Measurements from ENCODE around the gene TUBD1. TPM values are rescaled to one million over a fixed set of nuclear protein-coding genes. Genes with fewer than 3 reads are reported as not detected.
A peak's percentile ranks its signal among the peaks of the same experiment; 100 is the strongest.
"Not testable (repeated sequence)": the region's sequence is repeated elsewhere in the genome, so short reads cannot be mapped to it uniquely, and the experiment has no call there.

The TUBD1 gene
- total and polyA plus RNA-seq, 2 donors (not counting 1 experiment from before 2014, with no cell fraction given), result 5.7 to 20.0 TPM

- H3K4me1 ChIP-seq (ENCODE audit: control insufficient read depth in 2 of 2, insufficient read depth in 2 of 2, low read length in 2 of 2), result peaks cover 26 to 36% of the 10 kb centered on the region in 2 donors
- H3K79me2 ChIP-seq (ENCODE audit: control insufficient read depth, insufficient read depth, low read length), result no peaks in the 10 kb centered on the region
- no peaks in the 10 kb centered on the region for H3K36me3 ChIP-seq (replicated peaks in 1 of 2; ENCODE audit: control extremely low read depth in 1 of 2, control insufficient read depth in 1 of 2, extremely low read depth in 1 of 2, insufficient read depth in 2 of 2, low read length in 1 of 2)
- no peaks in the 10 kb centered on the region for H3K9me3 ChIP-seq (ENCODE audit: control extremely low read depth in 1 of 3, control insufficient read depth in 2 of 3, insufficient read depth in 1 of 3, low read length in 2 of 3)
- TF ChIP-seq CTCF (IDR thresholded peaks at IDR 0.05) (no peak), EZH2 (IDR thresholded peaks at IDR 0.05; ENCODE audit: borderline replicate concordance, insufficient read depth, low read depth, low read length, poor library complexity, severe bottlenecking) (no peak)
- H4K20me1 ChIP-seq (ENCODE audit: control insufficient read depth, insufficient read depth, low read length, poor library complexity, severe bottlenecking), result no peaks in the 10 kb centered on the region
- no peak overlapping the region for H2AFZ ChIP-seq (ENCODE audit: insufficient read depth, low read depth, low read length, poor library complexity, severe bottlenecking)
- 94% methylated on average over 8 of the region's 14 CpGs for WGBS (ENCODE audit: insufficient coverage)
- no peaks in the 10 kb centered on the region for H3K27me3 ChIP-seq (replicated peaks in 1 of 4; ENCODE audit: control extremely low read depth in 1 of 4, control insufficient read depth in 3 of 4, insufficient read depth in 4 of 4, low read length in 3 of 4)
- Mint-ChIP-seq H3K27me3 (no peaks in the 10 kb centered on the region), H3K9me3 (ENCODE audit: insufficient read depth) (no peaks in the 10 kb centered on the region), H3K27ac (peak overlapping the region; percentile 11), H3K4me1 (peaks cover 32% of the 10 kb centered on the region), H3K4me3 (no peak overlapping the region)
- H3K9ac ChIP-seq (ENCODE audit: low read length), result no peak overlapping the region
- POLR2A ChIA-PET, result no interaction called here
- ATAC-seq (ENCODE audit: low read depth), result no peak
- intact Hi-C loops (cut with micrococcal nuclease), result loop anchor here (2.0 kb wide), 1 partner anchor 41 kb away; the partner anchor contains the start of genes RPS6KB1 and TUBD1
- CTCF ChIA-PET, result interaction anchor here (1.3 to 4.0 kb wide), 2 partner anchors 10 to 13 kb away, joined by 3 to 22 read pairs; no protein-coding TSS in a partner anchor
- no peak overlapping the region for H3K27ac ChIP-seq (ENCODE audit: low read length in 2 of 2)
- H3K4me3 ChIP-seq (ENCODE audit: control extremely low read depth in 1 of 5, extremely low read depth in 1 of 5, insufficient read depth in 1 of 5, low read depth in 2 of 5, low read length in 4 of 5), result no peak overlapping the region
- H3K4me2 ChIP-seq (replicated peaks; ENCODE audit: low read depth, low read length, poor library complexity, severe bottlenecking), result no peak overlapping the region
- DNase-seq, result no peak
Measured at GRCh38 chr17:59851439-59852375, 41.0 kb downstream of the TUBD1 start.

GRCh38 chr17:59850311-59850710, 42.4 kb downstream of the TUBD1 start:
- H3K36me3 ChIP-seq (replicated peaks in 1 of 2; ENCODE audit: control extremely low read depth in 1 of 2, control insufficient read depth in 1 of 2, extremely low read depth in 1 of 2, insufficient read depth in 2 of 2, low read length in 1 of 2); H3K9me3 Mint-ChIP-seq (ENCODE audit: insufficient read depth); H3K79me2 ChIP-seq (ENCODE audit: control insufficient read depth, insufficient read depth, low read length); H3K4me3 ChIP-seq (ENCODE audit: control extremely low read depth in 1 of 5, extremely low read depth in 1 of 5, insufficient read depth in 1 of 5, low read depth in 2 of 5, low read length in 4 of 5); intact Hi-C loops (cut with micrococcal nuclease); H3K27ac Mint-ChIP-seq; DNase-seq; H2AFZ ChIP-seq (ENCODE audit: insufficient read depth, low read depth, low read length, poor library complexity, severe bottlenecking); H3K4me2 ChIP-seq (replicated peaks; ENCODE audit: low read depth, low read length, poor library complexity, severe bottlenecking); H3K9me3 ChIP-seq (ENCODE audit: control extremely low read depth in 1 of 3, control insufficient read depth in 2 of 3, insufficient read depth in 1 of 3, low read length in 2 of 3); H3K9ac ChIP-seq (ENCODE audit: low read length); H3K27me3 Mint-ChIP-seq; H4K20me1 ChIP-seq (ENCODE audit: control insufficient read depth, insufficient read depth, low read length, poor library complexity, severe bottlenecking); H3K4me3 Mint-ChIP-seq; ATAC-seq (ENCODE audit: low read depth); H3K27me3 ChIP-seq (replicated peaks in 1 of 4; ENCODE audit: control extremely low read depth in 1 of 4, control insufficient read depth in 3 of 4, insufficient read depth in 4 of 4, low read length in 3 of 4); H3K27ac ChIP-seq (ENCODE audit: low read length in 2 of 2): not testable (repeated sequence)
- WGBS (ENCODE audit: insufficient coverage), result 98% methylated on average over 11 of the region's 15 CpGs
- peaks cover 39 to 50% of the 10 kb centered on the region in 2 donors for H3K4me1 ChIP-seq (ENCODE audit: control insufficient read depth in 2 of 2, insufficient read depth in 2 of 2, low read length in 2 of 2)
- ChIA-PET POLR2A (interaction anchor here (0.6 to 0.8 kb wide), 4 partner anchors 13 to 1977 kb away, joined by 3 to 8 read pairs (median 4); no protein-coding TSS in a partner anchor), CTCF (interaction anchor here (0.6 to 4.0 kb wide), 5 partner anchors 12 to 80 kb away, joined by 3 to 22 read pairs (median 8); no protein-coding TSS in a partner anchor)
- H3K4me1 Mint-ChIP-seq, result peaks cover 45% of the 10 kb centered on the region
